ENCODE measurements around the gene ARHGEF10L. TPM values are rescaled to one million over a fixed set of nuclear protein-coding genes. Genes with fewer than 3 reads are reported as not detected.
A peak's percentile ranks its signal among the peaks of the same experiment; 100 is the strongest.
"Not testable (repeated sequence)": the region's sequence is repeated elsewhere in the genome, so short reads cannot be mapped to it uniquely, and the experiment has no call there.

The ARHGEF10L gene
- total RNA-seq, 6 experiments from 2014 or later: 11.1 to 29.0 (median 26.7) TPM

GRCh38 chr1:17498214-17498613 is 41.3 kb upstream of the ARHGEF10L start:
- H3K4me1 Mint-ChIP-seq (ENCODE audit: low read depth): peaks cover 15% of the 10 kb centered on the region
- no peak for DNase-seq
- TF ChIP-seq, protein P1, sequence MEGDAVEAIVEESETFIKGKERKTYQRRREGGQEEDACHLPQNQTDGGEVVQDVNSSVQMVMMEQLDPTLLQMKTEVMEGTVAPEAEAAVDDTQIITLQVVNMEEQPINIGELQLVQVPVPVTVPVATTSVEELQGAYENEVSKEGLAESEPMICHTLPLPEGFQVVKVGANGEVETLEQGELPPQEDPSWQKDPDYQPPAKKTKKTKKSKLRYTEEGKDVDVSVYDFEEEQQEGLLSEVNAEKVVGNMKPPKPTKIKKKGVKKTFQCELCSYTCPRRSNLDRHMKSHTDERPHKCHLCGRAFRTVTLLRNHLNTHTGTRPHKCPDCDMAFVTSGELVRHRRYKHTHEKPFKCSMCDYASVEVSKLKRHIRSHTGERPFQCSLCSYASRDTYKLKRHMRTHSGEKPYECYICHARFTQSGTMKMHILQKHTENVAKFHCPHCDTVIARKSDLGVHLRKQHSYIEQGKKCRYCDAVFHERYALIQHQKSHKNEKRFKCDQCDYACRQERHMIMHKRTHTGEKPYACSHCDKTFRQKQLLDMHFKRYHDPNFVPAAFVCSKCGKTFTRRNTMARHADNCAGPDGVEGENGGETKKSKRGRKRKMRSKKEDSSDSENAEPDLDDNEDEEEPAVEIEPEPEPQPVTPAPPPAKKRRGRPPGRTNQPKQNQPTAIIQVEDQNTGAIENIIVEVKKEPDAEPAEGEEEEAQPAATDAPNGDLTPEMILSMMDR (IDR thresholded peaks at IDR 0.05): no peak
- H3K27ac Mint-ChIP-seq: no peak overlapping the region
- H3K4me3 Mint-ChIP-seq: no peak overlapping the region
- H3K36me3 Mint-ChIP-seq (ENCODE audit: low read depth): no peaks in the 10 kb centered on the region
- no peaks in the 10 kb centered on the region for H3K9me3 Mint-ChIP-seq
- H3K27me3 Mint-ChIP-seq (ENCODE audit: insufficient read depth): peaks cover 14% of the 10 kb centered on the region

GRCh38 chr1:17502326-17502778 is 37.1 kb upstream of the ARHGEF10L start:
- H3K4me1 Mint-ChIP-seq (ENCODE audit: low read depth): peaks cover 8% of the 10 kb centered on the region; the same call in 1 of the 2 replicates
- no peaks in the 10 kb centered on the region for H3K9me3 Mint-ChIP-seq
- H3K27ac Mint-ChIP-seq: no peak overlapping the region

DNA sequence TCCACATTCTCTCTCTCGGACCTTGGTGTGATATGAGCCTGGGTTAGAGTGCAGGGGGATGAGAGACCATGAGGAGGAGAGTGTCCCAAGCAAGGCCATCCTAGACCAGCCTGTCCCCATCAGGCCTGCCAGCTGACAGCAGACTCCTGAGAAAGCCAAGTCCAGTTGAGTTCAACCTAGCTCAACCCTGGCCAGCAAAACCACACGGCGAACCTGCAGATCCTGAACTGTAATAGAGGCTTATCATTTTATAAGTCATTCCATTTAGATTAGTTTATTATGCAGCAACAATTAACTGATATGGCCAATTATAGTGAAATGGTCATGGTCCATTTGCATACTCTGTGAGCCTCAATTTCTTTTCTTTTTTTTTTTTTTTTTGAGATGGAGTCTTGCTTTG is 36.4 kb upstream of the ARHGEF10L start:
- Mint-ChIP-seq H3K27ac (no peak overlapping the region), H3K4me3 (no peak overlapping the region), H3K9me3 (no peaks in the 10 kb centered on the region), H3K36me3 (ENCODE audit: low read depth) (no peaks in the 10 kb centered on the region), H3K27me3 (ENCODE audit: insufficient read depth) (peaks cover 3% of the 10 kb centered on the region), H3K4me1 (ENCODE audit: low read depth) (peaks cover 8% of the 10 kb centered on the region; the same call in 1 of the 2 replicates)
- DNase-seq: no peak
- TF ChIP-seq, protein P1 (IDR thresholded peaks at IDR 0.05): no peak

More at GRCh38 chr1:17502326-17502778, 37.1 kb upstream of the ARHGEF10L start:
- no peak overlapping the region for H3K4me3 Mint-ChIP-seq
- TF ChIP-seq, protein P1 (IDR thresholded peaks at IDR 0.05): peak; percentile 97
- peak; percentile 68 for DNase-seq
- no peaks in the 10 kb centered on the region for H3K36me3 Mint-ChIP-seq (ENCODE audit: low read depth)
- H3K27me3 Mint-ChIP-seq (ENCODE audit: insufficient read depth): peaks cover 8% of the 10 kb centered on the region

- H3K9me3 Mint-ChIP-seq; H3K36me3 Mint-ChIP-seq (ENCODE audit: low read depth); H3K4me1 Mint-ChIP-seq (ENCODE audit: low read depth); H3K27me3 Mint-ChIP-seq (ENCODE audit: insufficient read depth); H3K27ac Mint-ChIP-seq; DNase-seq; H3K4me3 Mint-ChIP-seq: not testable (repeated sequence)
Measured at GRCh38 chr1:17507200-17507599, 32.3 kb upstream of the ARHGEF10L start.

DNA sequence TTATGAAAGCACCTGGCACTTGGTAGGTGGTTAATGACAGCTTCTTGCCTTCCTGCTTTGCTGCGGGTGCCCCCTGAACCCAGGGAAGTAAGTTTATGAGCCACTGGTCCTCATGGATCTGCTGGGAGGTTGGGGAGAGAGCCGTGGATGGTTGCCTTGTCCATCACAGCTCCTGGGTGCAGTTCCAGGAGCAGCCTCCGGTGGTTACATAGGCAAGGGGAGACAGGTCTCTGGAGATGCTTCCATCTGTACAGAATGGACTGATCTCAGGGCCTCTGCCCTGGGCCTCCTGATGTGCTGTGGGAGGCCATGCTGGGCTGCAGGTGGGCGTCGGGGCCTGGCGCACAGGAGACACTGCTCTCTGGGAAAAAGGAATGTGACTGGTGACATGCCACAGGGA is 31.6 kb upstream of the ARHGEF10L start:
- no peaks in the 10 kb centered on the region for H3K9me3 Mint-ChIP-seq
- peaks cover 2% of the 10 kb centered on the region; the same call in 1 of the 2 replicates for H3K4me1 Mint-ChIP-seq (ENCODE audit: low read depth)
- H3K36me3 Mint-ChIP-seq (ENCODE audit: low read depth): no peaks in the 10 kb centered on the region
- TF ChIP-seq, protein P1 (IDR thresholded peaks at IDR 0.05): no peak
- DNase-seq: no peak
- H3K27ac Mint-ChIP-seq: no peak overlapping the region
- H3K4me3 Mint-ChIP-seq: no peak overlapping the region
- peaks cover 8% of the 10 kb centered on the region for H3K27me3 Mint-ChIP-seq (ENCODE audit: insufficient read depth)

- Mint-ChIP-seq H3K27ac (no peak overlapping the region), H3K4me3 (no peak overlapping the region), H3K9me3 (no peaks in the 10 kb centered on the region), H3K36me3 (ENCODE audit: low read depth) (no peaks in the 10 kb centered on the region), H3K27me3 (ENCODE audit: insufficient read depth) (peaks cover 8% of the 10 kb centered on the region), H3K4me1 (ENCODE audit: low read depth) (no peaks in the 10 kb centered on the region)
- TF ChIP-seq, protein P1 (IDR thresholded peaks at IDR 0.05): no peak
- DNase-seq: no peak
Measured at GRCh38 chr1:17509363-17509762, 30.1 kb upstream of the ARHGEF10L start.

Measured in HFFc6 (cell line).